ENCODE measurements around the gene NME3. TPM values are rescaled to one million over a fixed set of nuclear protein-coding genes. Genes with fewer than 3 reads are reported as not detected.

Gene NME3
- total RNA-seq, 1 experiment from 2014 or later, result 1.3 TPM

GRCh38 chr16:1768767-1769401 lies 2.5 kb downstream of the NME3 start:
- no peak for DNase-seq (ENCODE audit: low spot score)

GRCh38 chr16:1768061-1768766 lies 3.1 kb downstream of the NME3 start:
- DNase-seq (ENCODE audit: low spot score), result no peak

GRCh38 chr16:1767116-1767994 lies 4.0 kb downstream of the NME3 start:
- DNase-seq (ENCODE audit: low spot score), result no peak

- DNase-seq (ENCODE audit: low spot score), result no peak
Observed at GRCh38 chr16:1766701-1767100, 4.6 kb downstream of the NME3 start.

GRCh38 chr16:1766231-1766630 lies 5.1 kb downstream of the NME3 start:
- no peak for DNase-seq (ENCODE audit: low spot score)

- DNase-seq (ENCODE audit: low spot score), result no peak
Observed at GRCh38 chr16:1765826-1766225, 5.5 kb downstream of the NME3 start.

- DNase-seq (ENCODE audit: low spot score), result no peak
Observed at GRCh38 chr16:1764971-1765370, 6.4 kb downstream of the NME3 start.

- DNase-seq (ENCODE audit: low spot score), result no peak
Observed at GRCh38 chr16:1763521-1764511, 7.5 kb downstream of the NME3 start.

GRCh38 chr16:1762879-1763520 lies 8.3 kb downstream of the NME3 start:
- DNase-seq (ENCODE audit: low spot score), result no peak

- no peak for DNase-seq (ENCODE audit: low spot score)
Observed at GRCh38 chr16:1762196-1762878, 9.0 kb downstream of the NME3 start.

- no peak for DNase-seq (ENCODE audit: low spot score)
Observed at GRCh38 chr16:1761751-1762150, 9.6 kb downstream of the NME3 start.

GRCh38 chr16:1760911-1761310 lies 10.4 kb downstream of the NME3 start:
- no peak for DNase-seq (ENCODE audit: low spot score)

GRCh38 chr16:1759511-1759910 lies 11.8 kb downstream of the NME3 start:
- DNase-seq (ENCODE audit: low spot score), result no peak

- no peak for DNase-seq (ENCODE audit: low spot score)
Observed at GRCh38 chr16:1758923-1759322, 12.4 kb downstream of the NME3 start.

GRCh38 chr16:1757714-1758461 lies 13.5 kb downstream of the NME3 start:
- DNase-seq (ENCODE audit: low spot score), result no peak

GRCh38 chr16:1754204-1754603 lies 17.1 kb downstream of the NME3 start:
- DNase-seq (ENCODE audit: low spot score), result no peak

GRCh38 chr16:1752853-1753252 lies 18.5 kb downstream of the NME3 start:
- no peak for DNase-seq (ENCODE audit: low spot score)

GRCh38 chr16:1751946-1752345 lies 19.4 kb downstream of the NME3 start:
- DNase-seq (ENCODE audit: low spot score), result no peak
